Thymus (tissue), 11 donors: Measurements from ENCODE around the gene ATP1A4. TPM values are rescaled to one million over a fixed set of nuclear protein-coding genes. Genes with fewer than 3 reads are reported as not detected.

Experiments
- DNase-seq, 9 donors: peaks; one replicate each; pipeline ENCODE4 v3.0.0-alpha.2; 2013; ENCODE audit warnings: low spot score in 9 of 9, low read depth in 6 of 9, missing footprints in 1 of 9
- H3K27ac ChIP-seq, 2 donors: one replicate each; pipeline ENCODE4 v1.5.1; 2013; ENCODE audit warnings: control low read depth in 1 of 2, low read depth in 1 of 2, low read length in 1 of 2, mild to moderate bottlenecking in 1 of 2, moderate library complexity in 1 of 2
- H3K27me3 ChIP-seq, 2 donors: one replicate each; pipeline ENCODE4 v1.5.1; 2013; ENCODE audit warnings: low read length in 1 of 2; ENCODE audit not compliant: control insufficient read depth in 2 of 2, insufficient read depth in 1 of 2
- H3K36me3 ChIP-seq, 2 donors: one replicate each; pipeline ENCODE4 v1.5.1; 2013; ENCODE audit warnings: low read length in 1 of 2, mild to moderate bottlenecking in 1 of 2, moderate library complexity in 1 of 2; ENCODE audit not compliant: control insufficient read depth in 2 of 2, insufficient read depth in 2 of 2
- H3K4me1 ChIP-seq, 2 donors: one replicate each; pipeline ENCODE4 v1.5.1; 2013; ENCODE audit warnings: low read length in 2 of 2; ENCODE audit not compliant: control insufficient read depth in 2 of 2, insufficient read depth in 2 of 2
- H3K4me3 ChIP-seq, 2 donors: one replicate each; pipeline ENCODE4 v1.5.1; 2013; ENCODE audit warnings: low read length in 2 of 2, control low read depth in 1 of 2, mild to moderate bottlenecking in 1 of 2
- H3K9me3 ChIP-seq, 2 donors: one replicate each; pipeline ENCODE4 v1.5.1; 2013; ENCODE audit warnings: low read length in 1 of 2, mild to moderate bottlenecking in 1 of 2; ENCODE audit not compliant: control insufficient read depth in 2 of 2, insufficient read depth in 1 of 2
- WGBS: extraction: QIAGEN DNeasy Blood & Tissue Kit; methylation state at CpG from one replicate; pipeline ENCODE4 v1.1.7; 2013; 5-methylcytosine and 5-hydroxymethylcytosine counted together
- polyA plus RNA-seq: library from polyadenylated mRNA; stranded (reverse); fragments of 200-250 nt; gene quantifications from one replicate; pipeline ENCODE4 v1.2.3, GENCODE V29; 2013
- total RNA-seq: library from RNA; stranded (reverse); fragments of 120-200 nt; gene quantifications from one replicate; pipeline ENCODE4 v1.2.4, GENCODE V29; 2013
- donor health status: healthy.

The ATP1A4 gene
- total and polyA plus RNA-seq, 2 donors, result 0.28 to 0.62 TPM

DNA sequence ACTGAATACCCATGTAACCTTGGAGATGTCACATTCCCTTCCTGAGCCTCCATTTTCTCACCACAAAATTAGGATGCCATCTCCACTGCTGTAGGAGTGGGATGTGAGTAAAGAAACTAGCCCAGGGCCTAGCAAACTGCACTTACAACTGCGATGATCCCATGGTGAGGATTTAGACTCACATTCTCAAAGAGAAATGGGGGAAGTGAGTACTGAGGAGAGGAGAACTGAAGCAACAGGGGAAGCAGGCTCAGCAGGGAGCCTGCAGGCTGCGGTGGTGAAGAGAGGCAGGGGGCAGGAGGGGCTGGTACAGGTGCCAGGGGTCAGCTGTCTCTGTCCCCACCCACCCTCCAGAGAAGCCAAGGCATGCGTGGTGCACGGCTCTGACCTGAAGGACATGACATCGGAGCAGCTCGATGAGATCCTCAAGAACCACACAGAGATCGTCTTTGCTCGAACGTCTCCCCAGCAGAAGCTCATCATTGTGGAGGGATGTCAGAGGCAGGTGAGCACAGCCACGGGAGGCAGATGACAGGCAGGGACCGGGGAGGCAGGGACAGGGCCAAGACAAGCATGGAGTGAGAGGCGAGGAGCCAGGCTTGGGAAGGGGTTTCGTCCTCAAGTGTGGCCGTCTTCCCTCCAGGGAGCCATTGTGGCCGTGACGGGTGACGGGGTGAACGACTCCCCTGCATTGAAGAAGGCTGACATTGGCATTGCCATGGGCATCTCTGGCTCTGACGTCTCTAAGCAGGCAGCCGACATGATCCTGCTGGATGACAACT, 16.4 kb upstream of the ATP1A4 start:
- Histone ChIP-seq H3K27me3 (peaks cover 0 to 8% of the 10 kb centered on the region in 2 donors), H3K9me3 (no peaks in the 10 kb centered on the region), H3K4me3 (no peak overlapping the region), H3K4me1 (no peaks in the 10 kb centered on the region), H3K36me3 (no peaks in the 10 kb centered on the region), H3K27ac (no peak overlapping the region)
- no peak for DNase-seq
- 92% methylated on average over 20 of the region's 20 CpGs for WGBS

DNA sequence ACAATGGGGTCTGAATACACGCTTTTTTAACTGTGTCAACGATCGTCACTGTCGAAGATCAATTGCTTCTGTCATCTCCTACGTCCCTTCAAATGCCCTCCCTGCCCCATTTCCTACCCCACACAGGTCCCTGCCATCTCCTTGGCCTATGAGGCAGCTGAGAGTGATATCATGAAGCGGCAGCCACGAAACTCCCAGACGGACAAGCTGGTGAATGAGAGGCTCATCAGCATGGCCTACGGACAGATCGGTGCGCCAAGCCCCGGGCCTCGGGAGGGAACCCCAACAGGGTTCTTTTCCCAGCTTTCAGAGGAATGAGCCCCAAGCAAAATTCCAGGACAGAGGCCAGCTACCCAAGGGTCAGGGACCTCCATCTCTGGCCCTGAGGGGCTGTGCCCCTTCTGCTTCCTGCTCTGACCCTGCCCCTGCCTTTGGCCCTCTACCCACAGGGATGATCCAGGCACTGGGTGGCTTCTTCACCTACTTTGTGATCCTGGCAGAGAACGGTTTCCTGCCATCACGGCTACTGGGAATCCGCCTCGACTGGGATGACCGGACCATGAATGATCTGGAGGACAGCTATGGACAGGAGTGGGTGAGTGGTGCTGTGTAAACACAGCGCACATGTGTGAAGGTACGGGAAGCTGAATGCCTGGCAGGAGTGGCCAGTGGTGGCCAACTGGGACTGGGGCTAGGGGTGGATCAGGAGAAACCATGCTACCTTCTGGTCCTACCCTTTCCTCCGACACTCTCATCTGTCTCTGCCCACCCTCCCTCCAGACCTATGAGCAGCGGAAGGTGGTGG, 15.1 kb upstream of the ATP1A4 start:
- Histone ChIP-seq H3K27me3 (peaks cover 0 to 8% of the 10 kb centered on the region in 2 donors), H3K27ac (no peak overlapping the region)
- no peak for DNase-seq

DNA sequence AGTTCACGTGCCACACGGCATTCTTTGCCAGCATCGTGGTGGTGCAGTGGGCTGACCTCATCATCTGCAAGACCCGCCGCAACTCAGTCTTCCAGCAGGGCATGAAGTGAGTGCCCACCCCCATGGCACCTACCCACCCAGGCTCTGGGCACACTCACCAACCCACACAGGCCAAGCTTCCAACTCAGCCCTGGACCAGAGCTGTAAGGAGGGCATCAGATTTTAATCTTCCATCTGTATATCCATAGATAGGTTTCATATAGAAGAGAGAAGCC, 14.5 kb upstream of the ATP1A4 start:
- Histone ChIP-seq H3K36me3 (no peaks in the 10 kb centered on the region), H3K4me1 (no peaks in the 10 kb centered on the region), H3K9me3 (no peaks in the 10 kb centered on the region), H3K27me3 (peaks cover 0 to 8% of the 10 kb centered on the region in 2 donors), H3K27ac (no peak overlapping the region), H3K4me3 (no peak overlapping the region)
- WGBS, result 96% methylated on average over 5 of the region's 5 CpGs
- no peak for DNase-seq

More for the DNA sequence above, 15.1 kb upstream of the ATP1A4 start:
- Histone ChIP-seq H3K9me3 (no peaks in the 10 kb centered on the region), H3K4me1 (no peaks in the 10 kb centered on the region), H3K4me3 (no peak overlapping the region), H3K36me3 (no peaks in the 10 kb centered on the region)
- 96% methylated on average over 22 of the region's 22 CpGs for WGBS

DNA sequence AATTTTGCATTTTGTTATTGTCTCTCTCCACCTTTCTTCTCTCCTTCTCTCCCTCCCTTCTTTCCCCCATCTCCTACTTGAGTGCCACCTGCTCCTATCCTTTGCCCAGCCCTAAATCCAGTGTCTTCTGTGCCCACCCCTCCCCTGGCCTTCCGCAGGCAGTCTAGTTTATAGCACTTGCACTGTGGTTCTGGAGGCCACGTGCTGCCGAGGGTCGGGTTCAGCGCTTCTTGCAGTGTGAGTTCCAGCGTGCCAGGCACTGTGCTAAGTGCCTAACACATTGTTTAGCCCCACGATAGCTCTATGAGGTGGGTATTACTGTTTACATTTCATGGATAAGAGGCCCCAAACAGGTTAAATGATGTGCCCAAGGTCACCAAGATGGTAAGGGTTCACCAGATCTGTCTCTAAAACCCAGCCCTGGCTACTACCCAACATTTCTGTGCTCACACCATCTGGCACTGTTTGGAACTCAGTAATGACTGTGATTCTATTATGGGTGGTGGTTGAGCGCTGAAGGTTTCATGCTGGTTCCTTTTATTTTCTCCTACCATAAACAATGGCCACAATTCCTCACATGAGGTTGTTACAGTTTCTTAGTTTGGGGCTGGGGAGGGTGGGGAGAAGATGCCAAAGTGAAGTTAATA, 14.1 kb upstream of the ATP1A4 start:
- H3K27me3 ChIP-seq, result peaks cover 0 to 5% of the 10 kb centered on the region in 2 donors
- H3K27ac ChIP-seq, result no peak overlapping the region
- WGBS, result 96% methylated on average over 8 of the region's 8 CpGs
- H3K4me3 ChIP-seq, result no peak overlapping the region
- no peaks in the 10 kb centered on the region for H3K9me3 ChIP-seq
- DNase-seq, result no peak
- no peaks in the 10 kb centered on the region for H3K4me1 ChIP-seq
- no peaks in the 10 kb centered on the region for H3K36me3 ChIP-seq

DNA sequence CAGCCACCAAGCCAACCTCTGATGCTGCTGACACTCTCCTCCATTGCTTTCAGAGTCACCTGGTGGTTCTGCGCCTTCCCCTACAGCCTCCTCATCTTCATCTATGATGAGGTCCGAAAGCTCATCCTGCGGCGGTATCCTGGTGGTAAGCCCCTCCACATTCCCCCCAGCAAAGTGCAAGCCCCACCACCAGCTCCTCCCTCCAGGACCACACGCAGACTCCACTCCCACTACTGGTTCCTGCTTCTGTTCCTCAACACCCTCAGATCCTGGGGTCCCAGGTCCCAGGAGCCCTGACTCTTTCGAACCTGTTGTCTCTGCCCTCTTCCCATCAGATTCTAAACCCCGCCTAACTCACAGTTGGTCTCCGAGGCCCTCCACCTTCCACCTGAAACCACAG, 11.6 kb upstream of the ATP1A4 start:
- Histone ChIP-seq H3K27ac (no peak overlapping the region), H3K36me3 (no peaks in the 10 kb centered on the region), H3K4me3 (no peak overlapping the region), H3K4me1 (no peaks in the 10 kb centered on the region), H3K9me3 (no peaks in the 10 kb centered on the region), H3K27me3 (peaks cover 0 to 5% of the 10 kb centered on the region in 2 donors)
- WGBS, result 96% methylated on average over 8 of the region's 8 CpGs
- no peak for DNase-seq

DNA sequence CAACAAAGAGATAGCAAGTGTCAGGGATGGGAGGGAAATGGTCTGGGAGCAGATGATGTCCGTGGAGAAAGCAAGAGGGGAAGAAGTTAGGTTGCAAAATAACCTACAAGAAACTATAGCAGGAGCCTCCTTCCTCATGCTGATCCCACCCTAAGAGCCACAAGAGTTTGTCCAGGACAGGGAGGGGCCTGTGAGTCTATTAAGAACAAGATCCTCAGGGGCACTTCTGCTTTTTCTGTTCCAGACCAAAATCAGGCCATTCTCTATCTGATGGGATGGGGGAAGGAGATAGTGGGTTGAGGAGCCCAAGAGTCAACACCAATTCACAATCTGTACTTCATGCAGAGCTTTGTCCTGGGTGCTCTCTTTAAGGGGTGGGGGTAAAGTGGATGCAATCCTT, 7.7 kb upstream of the ATP1A4 start:
- Histone ChIP-seq H3K4me1 (no peaks in the 10 kb centered on the region), H3K9me3 (no peaks in the 10 kb centered on the region), H3K27ac (no peak overlapping the region), H3K27me3 (peaks cover 0 to 2% of the 10 kb centered on the region in 2 donors), H3K36me3 (no peaks in the 10 kb centered on the region), H3K4me3 (no peak overlapping the region)
- DNase-seq, result no peak
- 5% methylated on average over 1 of the region's 1 CpG for WGBS

DNA sequence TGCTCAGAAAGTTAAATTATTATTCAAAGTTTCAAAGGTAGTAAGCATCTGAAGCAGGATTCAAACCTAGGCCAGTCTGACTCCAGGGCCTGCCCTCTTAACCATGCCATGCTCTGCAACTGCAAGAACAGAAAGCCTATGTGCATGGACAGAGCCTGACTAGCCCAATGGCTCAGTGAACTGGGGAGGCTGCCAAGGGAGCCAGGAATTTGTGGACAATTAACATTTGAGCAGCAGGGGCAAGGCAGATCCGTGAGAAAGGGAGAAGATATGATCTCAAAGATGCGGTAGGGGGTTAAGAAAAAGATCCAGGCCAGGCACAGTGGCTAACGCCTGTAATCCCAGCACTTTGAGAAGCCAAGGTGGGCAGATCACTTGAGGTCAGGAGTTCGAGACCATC, 6.5 kb upstream of the ATP1A4 start:
- WGBS, result 92% methylated on average over 4 of the region's 4 CpGs
- peaks cover 0 to 2% of the 10 kb centered on the region in 2 donors for H3K27me3 ChIP-seq
- no peak overlapping the region for H3K4me3 ChIP-seq

DNA sequence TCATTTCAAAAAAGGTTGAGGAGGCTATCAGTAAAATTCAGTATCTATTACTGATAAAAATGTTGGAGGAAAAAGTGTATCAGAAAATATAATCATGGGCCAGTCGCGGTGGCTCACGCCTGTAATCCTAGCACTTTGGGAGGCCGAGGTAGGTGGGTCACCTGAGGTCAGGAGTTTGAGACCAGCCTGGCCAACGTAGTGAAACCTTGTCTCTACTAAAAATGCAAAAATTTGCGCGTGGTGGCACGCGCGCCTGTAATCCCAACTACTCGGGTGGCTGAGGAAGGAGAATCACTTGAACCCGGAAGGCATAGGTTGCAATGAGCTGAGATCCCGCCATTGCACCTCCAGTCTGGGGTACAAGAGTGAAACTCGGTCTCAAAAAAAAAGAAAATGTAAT, 5.3 kb upstream of the ATP1A4 start:
- Histone ChIP-seq H3K27me3 (peaks cover 0 to 2% of the 10 kb centered on the region in 2 donors), H3K9me3 (no peaks in the 10 kb centered on the region), H3K4me3 (no peak overlapping the region), H3K4me1 (no peaks in the 10 kb centered on the region), H3K36me3 (no peaks in the 10 kb centered on the region), H3K27ac (no peak overlapping the region)
- no peak for DNase-seq
- WGBS, result 97% methylated on average over 14 of the region's 14 CpGs

More for the DNA sequence above, 6.5 kb upstream of the ATP1A4 start:
- H3K4me1 ChIP-seq, result no peaks in the 10 kb centered on the region
- H3K9me3 ChIP-seq, result no peaks in the 10 kb centered on the region
- H3K36me3 ChIP-seq, result no peaks in the 10 kb centered on the region
- H3K27ac ChIP-seq, result no peak overlapping the region
- DNase-seq, result no peak

DNA sequence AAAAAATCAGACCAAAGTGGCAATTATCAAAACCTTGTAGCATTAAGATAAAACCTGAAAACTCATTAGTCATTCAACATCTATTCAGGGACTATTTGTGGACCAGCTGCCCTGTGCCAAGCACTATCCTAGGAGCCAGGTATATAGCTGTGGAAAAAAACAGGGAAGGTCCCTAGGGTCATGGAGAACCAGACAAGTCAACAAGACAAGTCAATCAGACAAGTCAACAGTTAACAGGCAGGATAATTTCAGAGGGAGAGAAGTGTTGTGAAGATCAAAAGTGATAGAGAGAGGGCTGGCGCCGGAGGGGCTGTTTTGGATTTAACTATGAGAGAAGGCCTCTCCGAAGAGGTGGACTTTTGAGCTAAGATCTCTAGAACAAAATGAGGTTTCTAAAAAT, 3.3 kb upstream of the ATP1A4 start:
- Histone ChIP-seq H3K36me3 (no peaks in the 10 kb centered on the region), H3K9me3 (no peaks in the 10 kb centered on the region), H3K4me3 (no peak overlapping the region), H3K27ac (no peak overlapping the region), H3K27me3 (no peaks in the 10 kb centered on the region), H3K4me1 (no peaks in the 10 kb centered on the region)
- no peak for DNase-seq
- WGBS, result 97% methylated on average over 3 of the region's 3 CpGs
